ENCODE results near the gene CCDC183.

The CCDC183 gene

DNA sequence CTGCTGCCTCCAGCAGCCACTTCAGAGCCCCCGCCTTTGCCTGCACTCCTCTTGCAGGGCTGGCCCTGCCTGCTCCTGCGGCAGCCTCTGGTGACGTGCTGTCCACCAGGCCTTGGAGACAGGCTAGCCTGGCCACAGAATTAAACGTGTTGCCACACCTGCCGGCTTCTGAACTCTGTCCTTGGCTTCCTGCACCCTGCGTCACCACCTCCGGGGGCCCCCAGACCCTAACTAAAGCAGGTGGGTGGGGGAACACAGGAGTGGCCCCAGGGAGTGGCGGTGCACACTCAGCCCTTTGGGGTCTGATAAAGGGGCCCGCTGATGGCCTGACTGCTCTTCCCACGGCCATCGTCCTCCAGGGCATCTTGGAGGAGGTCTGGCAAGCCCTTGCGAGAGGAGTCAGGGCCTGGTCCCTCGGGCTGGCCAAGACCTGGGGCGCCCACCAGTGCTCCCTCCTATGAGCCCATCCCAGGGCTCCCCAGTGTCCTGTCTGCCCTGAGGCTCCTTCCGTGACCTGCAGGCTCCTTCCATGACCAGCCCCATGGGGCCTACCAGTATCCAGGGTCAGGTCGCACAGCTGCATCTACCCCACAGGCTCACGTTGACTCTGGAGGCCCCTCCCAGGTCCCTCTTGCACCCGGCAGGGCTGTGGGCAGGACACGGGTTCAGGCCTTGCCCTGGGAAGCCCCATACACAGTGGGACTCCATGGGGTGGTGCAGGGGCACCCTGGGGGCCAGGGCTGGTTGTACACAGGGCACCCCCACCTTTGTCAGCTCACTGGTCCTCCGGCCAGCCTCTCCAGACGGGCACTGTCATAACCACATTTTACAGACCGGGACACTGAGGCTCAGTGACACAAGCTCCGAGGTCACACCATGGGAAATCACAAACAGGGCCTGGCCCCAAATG is 55.0 kb downstream of the CCDC183 start:
- DNase-seq = no peak

DNA sequence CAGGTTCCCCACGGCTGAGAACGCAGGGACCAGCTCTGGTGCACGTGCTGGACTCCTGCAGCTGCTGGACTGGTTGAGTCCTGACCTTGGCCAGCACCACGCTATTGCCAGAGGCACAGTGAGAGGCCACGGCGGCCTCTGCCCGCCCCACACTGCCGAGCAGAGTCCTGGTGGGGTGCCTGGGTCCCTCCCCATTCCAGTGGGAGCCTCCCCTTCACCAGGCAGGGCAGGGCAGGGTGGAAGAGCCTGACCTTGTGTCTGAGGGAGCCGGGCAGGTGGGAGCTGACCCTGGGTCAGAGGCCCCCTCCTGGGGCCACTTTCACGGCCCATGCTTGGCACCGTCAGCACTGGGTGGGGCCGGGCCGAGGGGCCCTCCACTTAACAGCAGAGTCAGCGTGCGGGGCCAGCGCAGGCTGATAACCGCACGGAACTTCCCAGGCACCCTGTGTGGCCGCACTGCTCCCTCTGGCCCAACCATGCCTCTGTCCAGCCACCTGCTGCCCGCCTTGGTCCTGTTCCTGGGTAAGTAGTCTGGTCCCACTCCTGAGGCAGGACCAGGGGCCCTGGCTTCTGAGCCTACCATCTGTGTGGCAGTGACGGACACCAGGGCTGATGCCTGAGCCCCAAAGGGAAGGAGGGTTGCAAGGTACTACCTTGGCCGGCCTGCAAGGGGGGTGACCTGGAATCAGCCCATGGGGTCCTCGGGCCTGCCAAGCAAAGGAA is 56.0 kb downstream of the CCDC183 start, which contains the start of gene MAMDC4:
Gene MAMDC4, plus strand, starts transcription at position 406 of the 723 bp plus-strand sequence. Its CDS starts 71 bp downstream, at position 477.
- no peak for DNase-seq

DNA sequence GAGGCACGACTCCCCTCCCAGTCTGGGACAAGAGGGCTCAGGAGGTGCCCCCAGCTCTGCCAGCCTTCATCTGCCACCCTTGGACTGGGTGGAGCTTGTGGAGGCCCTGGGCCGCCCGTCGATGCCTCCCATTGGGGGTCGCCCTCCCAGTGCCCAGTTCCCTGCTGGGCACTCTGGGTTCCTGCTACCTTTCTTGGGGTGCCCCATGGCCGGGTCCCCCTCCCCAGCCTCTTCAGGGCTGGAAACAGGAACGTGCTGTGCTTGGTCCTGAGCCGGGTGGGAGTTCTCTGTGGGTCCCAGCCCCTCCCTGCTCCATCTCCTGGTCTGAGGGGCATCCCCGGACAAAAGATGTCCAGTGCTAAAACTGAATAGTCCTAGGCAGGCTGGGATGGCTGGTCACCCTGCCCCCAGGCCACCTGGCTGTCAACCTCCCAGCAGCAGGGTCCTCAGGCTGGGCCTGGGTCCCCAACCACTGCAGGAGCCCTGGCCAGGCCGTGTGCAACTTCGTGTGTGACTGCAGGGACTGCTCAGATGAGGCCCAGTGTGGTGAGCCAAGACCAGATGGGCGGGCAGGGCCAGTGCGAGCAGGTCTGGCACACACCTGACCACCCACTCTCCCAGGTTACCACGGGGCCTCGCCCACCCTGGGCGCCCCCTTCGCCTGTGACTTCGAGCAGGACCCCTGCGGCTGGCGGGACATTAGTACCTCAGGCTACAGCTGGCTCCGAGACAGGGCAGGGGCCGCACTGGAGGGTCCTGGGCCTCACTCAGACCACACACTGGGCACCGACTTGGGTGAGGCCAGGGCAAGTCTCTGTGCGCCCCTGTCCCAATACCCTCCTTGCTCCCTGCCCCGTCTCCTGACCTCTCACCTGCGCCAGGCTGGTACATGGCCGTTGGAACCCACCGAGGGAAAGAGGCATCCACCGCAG is 56.8 kb downstream of the CCDC183 start:
- no peak for DNase-seq

DNA sequence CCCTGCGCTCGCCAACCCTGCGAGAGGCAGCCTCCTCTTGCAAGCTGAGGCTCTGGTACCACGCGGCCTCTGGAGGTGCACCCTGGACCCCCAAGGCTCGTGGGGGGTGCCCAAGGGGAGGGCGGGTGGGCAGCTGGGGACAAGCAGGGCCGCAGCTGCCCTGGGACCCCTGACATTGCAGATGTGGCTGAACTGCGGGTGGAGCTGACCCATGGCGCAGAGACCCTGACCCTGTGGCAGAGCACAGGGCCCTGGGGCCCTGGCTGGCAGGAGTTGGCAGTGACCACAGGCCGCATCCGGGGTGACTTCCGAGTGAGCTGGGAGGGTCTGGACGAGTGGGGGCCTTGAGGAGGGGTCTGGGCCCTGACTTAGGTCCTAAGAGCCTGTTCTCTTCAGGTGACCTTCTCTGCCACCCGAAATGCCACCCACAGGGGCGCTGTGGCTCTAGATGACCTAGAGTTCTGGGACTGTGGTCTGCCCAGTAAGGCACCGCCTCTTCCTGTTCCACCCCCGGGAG is 57.5 kb downstream of the CCDC183 start:
- DNase-seq = no peak

DNA sequence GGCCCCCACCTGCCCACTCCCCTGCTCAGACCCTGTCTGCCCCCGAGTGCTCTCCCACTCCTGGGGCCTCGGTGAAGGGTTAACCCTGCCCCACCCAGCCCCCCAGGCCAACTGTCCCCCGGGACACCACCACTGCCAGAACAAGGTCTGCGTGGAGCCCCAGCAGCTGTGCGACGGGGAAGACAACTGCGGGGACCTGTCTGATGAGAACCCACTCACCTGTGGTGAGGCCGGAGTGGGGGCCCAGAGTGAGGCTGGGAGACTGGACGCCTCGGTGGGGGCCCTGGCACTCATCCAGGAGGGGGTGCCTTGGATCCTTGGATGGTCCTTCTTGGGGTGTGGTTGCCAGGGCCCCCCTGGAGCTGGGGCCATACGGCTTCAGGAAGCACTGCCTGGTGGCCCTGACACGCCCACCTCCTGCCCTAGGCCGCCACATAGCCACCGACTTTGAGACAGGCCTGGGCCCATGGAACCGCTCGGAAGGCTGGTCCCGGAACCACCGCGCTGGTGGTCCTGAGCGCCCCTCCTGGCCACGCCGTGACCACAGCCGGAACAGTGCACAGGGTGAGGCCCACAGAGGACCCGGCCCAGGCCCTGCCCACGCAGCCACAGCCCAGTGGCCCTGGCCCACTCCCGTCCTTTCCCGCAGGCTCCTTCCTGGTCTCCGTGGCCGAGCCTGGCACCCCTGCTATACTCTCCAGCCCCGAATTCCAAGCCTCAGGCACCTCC is 58.1 kb downstream of the CCDC183 start:
- DNase-seq = no peak

DNA sequence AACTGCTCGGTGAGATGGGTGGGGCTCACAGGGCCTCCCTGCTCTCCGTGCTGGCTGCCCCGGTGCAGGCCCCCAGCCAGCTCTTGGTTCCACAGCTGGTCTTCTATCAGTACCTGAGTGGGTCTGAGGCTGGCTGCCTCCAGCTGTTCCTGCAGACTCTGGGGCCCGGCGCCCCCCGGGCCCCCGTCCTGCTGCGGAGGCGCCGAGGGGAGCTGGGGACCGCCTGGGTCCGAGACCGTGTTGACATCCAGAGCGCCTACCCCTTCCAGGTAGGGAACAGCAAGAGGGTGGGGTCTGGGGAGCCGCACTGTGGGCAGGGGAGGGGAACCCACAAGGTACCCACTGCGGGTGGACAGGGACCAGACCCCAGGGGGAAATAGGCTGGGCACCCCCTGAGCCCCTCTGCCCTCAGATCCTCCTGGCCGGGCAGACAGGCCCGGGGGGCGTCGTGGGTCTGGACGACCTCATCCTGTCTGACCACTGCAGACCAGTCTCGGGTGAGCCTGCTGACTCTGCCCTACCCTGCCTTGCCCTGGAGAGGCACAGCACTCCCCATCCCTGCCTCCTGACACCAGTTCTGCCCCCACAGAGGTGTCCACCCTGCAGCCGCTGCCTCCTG is 58.8 kb downstream of the CCDC183 start:
- no peak for DNase-seq

DNA sequence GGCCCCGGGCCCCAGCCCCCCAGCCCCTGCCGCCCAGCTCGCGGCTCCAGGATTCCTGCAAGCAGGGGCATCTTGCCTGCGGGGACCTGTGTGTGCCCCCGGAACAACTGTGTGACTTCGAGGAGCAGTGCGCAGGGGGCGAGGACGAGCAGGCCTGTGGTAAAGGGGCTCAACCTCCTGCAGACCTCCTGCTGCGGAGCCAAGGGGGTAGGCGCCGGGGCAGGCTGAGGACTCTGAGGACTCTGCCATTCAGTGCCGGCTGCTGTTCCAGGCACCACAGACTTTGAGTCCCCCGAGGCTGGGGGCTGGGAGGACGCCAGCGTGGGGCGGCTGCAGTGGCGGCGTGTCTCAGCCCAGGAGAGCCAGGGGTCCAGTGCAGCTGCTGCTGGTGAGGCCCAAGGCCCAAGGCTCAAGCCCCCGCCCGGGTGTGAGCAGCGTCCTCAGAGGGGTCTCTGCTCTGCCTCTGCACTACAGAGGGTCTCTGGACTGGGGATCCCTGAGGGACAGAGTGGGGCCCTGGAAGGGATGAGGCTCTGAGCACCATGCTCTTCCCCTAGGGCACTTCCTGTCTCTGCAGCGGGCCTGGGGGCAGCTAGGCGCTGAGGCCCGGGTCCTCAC is 59.4 kb downstream of the CCDC183 start:
- DNase-seq = no peak

DNA sequence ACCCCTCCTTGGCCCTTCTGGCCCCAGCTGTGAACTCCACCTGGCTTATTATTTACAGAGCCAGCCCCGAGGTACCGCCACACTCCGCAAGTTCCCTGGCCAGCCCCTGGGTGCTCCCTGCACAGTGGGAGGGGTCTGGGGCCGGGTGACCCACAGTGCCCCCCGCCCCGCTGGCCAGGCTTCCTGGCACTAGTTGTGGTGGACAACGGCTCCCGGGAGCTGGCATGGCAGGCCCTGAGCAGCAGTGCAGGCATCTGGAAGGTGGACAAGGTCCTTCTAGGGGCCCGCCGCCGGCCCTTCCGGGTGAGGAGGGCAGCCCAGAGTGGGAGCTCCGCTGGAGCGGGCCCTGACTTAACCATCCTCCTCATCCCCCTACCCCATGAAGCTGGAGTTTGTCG is 59.9 kb downstream of the CCDC183 start:
- no peak for DNase-seq

DNA sequence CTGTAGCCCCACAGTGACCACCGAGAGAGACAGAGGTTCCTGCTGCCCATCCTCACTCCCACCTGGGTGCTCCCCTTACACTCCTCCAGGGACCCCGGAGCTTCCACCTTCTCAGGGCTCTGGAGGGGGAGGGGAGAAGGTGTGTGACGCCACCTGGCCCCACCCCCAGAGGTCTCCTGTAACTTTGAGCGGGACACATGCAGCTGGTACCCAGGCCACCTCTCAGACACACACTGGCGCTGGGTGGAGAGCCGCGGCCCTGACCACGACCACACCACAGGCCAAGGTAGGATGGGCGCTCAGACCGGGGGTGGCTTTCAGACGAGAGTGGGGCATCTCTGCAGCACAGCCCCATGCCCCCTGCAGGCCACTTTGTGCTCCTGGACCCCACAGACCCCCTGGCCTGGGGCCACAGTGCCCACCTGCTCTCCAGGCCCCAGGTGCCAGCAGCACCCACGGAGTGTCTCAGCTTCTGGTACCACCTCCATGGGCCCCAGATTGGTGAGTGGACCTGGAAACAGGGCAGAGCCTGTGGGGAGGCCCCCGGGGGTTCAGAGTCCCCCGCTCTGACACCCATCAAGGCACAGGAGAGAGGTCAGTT is 60.5 kb downstream of the CCDC183 start:
- DNase-seq = no peak

DNA sequence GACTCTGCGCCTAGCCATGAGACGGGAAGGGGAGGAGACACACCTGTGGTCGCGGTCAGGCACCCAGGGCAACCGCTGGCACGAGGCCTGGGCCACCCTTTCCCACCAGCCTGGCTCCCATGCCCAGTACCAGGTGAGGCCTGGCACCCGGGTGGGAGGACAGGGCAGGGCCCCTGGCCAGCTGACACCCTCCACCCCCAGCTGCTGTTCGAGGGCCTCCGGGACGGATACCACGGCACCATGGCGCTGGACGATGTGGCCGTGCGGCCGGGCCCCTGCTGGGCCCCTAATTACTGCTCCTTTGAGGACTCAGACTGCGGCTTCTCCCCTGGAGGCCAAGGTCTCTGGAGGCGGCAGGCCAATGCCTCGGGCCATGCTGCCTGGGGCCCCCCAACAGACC is 61.0 kb downstream of the CCDC183 start:
- no peak for DNase-seq

Measured in activated CD4-positive, alpha-beta T cell treated with anti-CD3 and anti-CD28 coated beads, Interleukin-2, Interleukin-6, amounts not matched to agents 100 ng/mL and 50 ng/mL, durations not matched to agents 16 hours and 8 hours (primary cell).